Measurements from ENCODE around the gene ATG2B. TPM values are rescaled to one million over a fixed set of nuclear protein-coding genes. Genes with fewer than 3 reads are reported as not detected.

ATG2B gene
- total RNA-seq, 1 experiment from 2014 or later: 9.4 TPM

Small RNA genes within 50 kb of the gene (small RNA-seq; reads per million reads assigned to genes)
- 5.7 reads per million, percentile 89 among the genes with 10 or more reads in this experiment for gene RNU2-33P

Other genes starting within 250 kb of the ATG2B start
- gene BDKRB2, start 158.5 kb downstream of the ATG2B start, total RNA-seq (2014; rRNA removed; shearing (Covaris generic)): 0.03 TPM in 1 of 2 replicates, not detected in the other
- 0.43 TPM in 1 of 2 replicates, not detected in the other for gene BDKRB1, start 107.1 kb downstream of the ATG2B start, total RNA-seq (2014; rRNA removed; shearing (Covaris generic))
- gene GSKIP, start 185 bp upstream of the ATG2B start, total RNA-seq (2014; rRNA removed; shearing (Covaris generic)): 28.1 and 36.6 TPM in 2 replicates
- 0.23 TPM in 1 of 2 replicates, not detected in the other for gene AK7, start 28.8 kb upstream of the ATG2B start, total RNA-seq (2014; rRNA removed; shearing (Covaris generic))
- gene PAPOLA, start 139.0 kb upstream of the ATG2B start, total RNA-seq (2014; rRNA removed; shearing (Covaris generic)): 66.2 and 104 TPM in 2 replicates